GM18498 (cell line): Measurements from ENCODE around the gene GATA2.

Experiments
- ATAC-seq: cut with Tn5 transposase; IDR thresholded peaks from one replicate; pipeline ENCODE4 v1.9.1; 2021; ENCODE audit warnings: mild to moderate bottlenecking, moderate library complexity; ENCODE audit not compliant: unreplicated experiment

Gene GATA2

DNA sequence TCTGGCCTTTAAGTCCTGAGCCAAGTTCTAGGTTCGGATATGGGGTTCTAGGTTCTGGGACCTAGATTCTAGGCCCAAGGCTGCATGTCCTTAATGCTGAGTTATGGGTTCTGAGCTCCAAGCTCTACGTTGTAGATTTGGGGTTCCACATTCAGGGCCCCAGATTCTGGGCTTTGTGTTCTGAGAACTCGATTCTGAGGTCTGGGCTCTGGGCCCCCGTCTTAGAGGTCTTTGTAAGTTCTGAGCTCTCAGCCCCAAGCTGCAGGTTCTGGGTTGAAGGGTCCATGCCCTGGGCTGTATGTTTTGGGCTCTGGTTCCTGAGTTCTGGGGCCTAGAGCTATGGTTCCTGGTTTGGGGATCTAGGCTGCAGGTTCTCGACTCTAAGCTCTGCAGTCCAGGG lies 16.3 kb downstream of the GATA2 start:
- no peak for ATAC-seq

DNA sequence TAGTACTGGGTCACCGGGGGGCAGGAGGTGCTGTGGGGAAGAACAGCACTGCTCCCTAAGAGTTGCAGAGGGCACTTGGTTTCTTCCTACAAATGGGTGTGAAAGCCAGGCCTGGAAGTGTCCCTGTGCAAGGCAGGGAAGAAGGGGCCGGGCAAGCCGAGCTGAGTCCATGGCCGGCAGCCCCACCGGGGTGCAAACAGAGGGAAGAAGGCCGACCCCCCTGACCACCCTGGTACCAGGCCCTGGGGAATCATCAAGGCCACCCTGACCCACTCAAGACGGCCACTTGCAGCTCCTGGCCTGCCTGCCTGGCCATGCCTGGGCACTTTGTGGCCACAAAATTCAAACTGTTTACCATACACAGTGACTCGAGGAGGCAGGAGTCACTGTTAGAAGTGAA lies 17.6 kb downstream of the GATA2 start:
- no peak for ATAC-seq

DNA sequence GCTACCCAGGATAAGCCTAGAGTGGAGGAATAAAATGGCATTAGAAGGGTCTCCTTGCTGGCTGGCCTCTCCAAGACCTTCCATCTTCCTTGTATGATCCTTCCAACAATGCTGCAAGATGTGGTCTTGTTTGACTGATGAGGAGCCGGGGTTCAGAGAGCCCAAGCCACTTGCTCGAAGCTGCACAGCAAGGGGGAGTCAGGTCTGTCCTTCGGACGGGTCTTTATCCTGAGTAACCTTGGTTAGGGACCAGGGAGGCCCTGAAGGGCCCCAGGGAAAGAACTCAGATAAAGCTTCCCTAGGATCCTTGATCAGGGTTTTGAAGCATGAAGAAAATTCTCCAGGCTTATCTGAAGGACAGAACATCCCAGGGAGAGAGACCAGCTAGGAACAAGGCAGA lies 19.3 kb downstream of the GATA2 start:
- no peak for ATAC-seq

DNA sequence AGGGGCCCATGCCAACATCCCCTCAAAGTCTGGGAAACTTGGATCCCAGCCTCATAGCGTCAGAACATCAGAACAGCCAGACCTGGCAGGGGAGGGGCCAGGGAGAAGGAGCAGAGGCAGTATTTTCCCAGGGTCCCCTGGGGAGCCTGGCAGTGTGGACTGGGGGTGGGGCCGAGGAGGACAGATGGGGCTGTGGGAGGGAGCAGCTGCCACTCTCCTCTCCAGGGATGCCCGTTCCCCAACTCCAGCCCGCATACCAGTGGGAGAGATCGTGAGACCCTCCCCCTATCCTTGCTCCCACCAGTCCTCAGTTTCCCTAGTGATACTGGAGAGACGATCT lies 19.9 kb downstream of the GATA2 start:
- no peak for ATAC-seq

DNA sequence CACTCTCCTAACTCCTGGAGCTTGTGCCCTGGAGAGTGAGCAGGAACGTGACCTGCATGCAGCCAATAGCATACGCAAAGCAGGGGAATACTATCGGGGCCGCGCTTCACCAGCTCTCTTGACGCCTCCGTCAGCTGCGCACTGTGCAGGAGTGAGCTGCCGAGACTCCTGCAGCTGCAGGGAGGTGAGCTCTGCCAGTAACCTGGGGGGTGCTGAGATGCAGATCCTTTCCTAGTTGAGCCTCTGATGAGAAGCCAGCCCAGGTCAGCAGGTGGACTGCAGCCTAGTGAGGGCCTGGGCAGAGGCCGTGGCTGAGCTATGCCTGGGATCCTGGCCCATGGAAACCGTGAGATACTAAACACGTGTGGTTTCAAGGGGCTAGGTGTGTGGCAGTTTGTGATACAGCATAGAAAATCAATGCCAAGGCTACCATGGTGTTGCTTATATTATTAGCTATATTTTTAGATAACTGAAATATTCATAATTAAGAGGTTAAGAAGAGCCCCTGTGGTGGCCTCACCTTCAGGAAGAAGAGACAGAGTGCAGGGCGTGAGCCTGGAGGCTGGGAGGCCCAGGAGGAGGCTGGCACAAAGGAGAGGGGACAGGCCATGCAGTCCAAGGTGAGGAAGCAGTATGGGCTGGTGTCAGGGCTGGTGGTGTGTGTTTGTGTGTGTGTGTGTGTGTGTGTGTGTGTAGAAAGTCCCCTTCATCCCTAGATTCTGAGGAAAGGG lies 20.4 kb downstream of the GATA2 start:
- ATAC-seq: no peak

DNA sequence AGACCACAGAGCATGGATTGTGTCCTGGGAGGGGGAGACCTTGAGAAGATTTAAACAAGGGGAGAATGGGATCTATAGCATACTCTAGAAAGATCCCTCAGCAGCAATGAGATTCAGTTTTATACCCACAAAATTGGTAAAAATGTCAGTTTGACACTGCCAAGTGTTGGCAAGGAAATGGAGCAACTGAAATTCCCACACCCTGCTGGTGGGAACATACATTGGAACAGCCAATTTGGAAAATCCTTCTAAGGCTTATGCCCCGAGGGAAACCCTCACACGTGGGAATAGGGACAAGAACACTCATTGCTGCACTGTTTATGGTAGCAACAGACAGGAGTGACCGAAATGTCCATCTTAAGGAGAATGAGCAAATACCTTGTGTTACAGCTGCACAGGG lies 21.3 kb downstream of the GATA2 start:
- no peak for ATAC-seq

DNA sequence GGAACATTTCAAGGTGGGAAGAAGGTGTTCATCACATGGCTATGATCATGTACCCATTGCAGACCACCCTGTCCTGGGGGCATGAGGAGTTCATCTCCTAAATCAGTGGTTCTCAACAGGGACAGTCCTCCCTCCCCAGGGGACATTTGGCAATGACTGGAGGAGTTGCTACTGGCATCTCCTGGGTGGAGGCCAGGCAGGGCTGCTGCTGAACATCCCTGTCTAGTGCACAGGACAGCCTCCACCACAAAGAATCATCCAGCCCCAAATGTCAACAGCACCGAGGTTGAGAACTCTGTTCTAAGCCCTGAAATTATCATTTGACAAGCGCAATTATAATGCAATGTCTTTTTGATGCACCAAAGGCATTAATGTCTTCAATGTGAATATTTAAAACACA lies 21.9 kb downstream of the GATA2 start:
- ATAC-seq: no peak

DNA sequence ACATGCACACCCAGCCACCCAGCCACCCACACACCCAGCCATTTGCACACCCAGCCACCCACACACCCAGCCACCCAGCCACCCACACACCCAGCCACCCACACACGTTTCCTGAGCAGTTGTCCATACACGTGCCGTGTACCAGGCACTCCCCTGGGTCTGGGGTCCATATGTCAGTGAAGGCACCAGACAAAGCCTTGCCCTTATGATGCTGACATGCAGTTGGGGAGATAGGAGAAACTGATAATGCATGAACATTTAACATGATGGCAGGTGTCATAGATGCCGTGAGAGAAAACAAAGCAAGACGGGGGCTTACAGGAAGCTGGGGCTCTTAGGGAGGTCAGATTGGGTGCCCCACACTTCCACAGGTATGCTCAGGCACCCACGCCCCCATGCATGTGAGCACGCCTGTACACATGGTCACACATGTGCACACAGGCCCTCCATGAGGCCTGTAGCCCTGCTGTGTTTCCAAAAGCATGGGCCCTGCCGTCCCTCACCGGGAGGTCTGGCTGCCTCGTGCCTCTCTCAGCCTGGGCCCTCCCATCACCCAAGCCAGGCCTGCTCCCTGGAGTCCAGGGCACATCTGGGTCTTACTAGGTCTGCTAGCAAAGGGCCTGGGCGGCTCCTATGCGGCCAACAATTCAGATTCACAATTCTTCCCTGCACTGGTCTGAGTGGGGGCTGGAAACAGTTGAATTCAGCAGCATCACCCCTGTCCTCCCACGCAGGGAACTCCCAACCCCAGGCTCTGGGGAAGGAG lies 22.7 kb downstream of the GATA2 start:
- no peak for ATAC-seq

DNA sequence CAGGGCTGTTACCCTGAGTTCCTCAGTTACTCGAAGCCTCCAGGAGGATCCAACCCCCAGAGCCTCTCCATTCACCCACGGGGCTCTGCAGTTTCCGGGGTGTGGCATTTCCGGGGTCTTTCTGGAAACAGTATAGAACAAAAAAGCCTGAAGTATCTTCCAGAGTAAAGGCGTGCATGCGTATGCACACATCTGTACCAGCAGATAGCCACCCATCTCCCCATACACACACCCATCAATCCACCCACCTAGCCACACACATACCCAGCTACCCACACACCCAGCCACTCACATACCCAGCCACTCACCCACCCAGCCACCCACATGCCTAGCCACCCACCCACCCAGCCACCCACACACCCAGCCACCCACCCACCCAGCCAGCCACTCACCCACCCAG lies 23.4 kb downstream of the GATA2 start:
- no peak for ATAC-seq

DNA sequence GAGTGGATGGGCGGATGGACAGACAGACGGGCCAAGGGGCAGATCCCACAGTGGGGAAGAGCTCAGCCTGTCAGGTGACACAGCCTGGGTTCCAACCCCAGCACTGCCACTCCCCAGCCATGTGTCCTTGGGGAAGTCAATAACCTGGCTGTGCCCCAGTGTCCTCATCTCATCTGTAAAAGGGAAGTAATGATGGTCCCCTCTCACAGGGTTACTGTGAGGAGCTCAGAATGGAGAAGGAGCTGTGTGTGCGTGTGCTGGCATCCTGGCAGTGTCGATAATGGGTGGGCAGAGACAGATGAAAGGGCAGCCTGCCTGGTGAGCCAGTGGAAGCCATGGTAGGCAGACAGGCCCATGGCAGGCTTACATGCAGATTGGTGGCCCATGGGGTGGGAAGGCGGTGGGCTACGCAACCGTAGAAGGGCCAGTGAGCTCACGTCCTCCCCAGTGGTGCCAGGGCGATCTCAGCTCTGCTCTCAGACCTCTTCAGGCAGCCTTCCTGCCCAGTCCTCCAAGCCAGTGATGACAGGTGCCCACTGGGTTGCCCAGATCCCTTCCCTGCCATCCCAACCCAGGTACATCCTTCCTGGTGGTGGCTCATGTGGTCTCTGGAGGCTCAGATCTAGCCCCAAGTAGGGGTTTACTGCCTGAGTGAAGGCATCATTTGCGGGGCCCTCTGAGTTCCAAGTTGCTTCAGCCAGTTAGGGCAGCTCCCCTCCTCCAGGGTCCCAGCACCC lies 24.0 kb downstream of the GATA2 start:
- no peak for ATAC-seq

DNA sequence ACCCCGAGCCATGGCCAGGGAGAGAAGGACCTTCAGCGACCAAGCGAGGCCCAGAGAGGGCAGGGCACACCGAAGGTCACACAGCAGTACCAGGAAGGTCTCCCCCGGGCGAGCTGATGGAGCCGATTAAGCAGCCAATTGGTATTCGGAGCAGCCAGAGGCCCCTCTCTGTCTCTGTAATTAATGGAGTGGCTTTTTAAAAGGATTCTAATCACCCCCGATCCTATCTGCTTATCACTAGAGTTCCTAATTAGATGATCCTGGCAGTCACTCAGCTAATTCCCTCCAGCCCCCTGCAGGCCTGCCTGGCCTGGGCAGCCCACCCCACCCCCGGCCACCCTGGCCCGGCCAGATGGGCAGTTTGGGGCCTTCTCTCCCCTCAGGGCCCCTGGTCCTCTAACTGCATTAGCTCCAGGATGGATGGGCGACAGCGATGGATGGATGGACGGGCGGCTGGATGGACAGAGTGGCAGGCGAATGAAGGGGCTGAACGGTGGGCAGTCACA lies 24.7 kb downstream of the GATA2 start:
- ATAC-seq: no peak

DNA sequence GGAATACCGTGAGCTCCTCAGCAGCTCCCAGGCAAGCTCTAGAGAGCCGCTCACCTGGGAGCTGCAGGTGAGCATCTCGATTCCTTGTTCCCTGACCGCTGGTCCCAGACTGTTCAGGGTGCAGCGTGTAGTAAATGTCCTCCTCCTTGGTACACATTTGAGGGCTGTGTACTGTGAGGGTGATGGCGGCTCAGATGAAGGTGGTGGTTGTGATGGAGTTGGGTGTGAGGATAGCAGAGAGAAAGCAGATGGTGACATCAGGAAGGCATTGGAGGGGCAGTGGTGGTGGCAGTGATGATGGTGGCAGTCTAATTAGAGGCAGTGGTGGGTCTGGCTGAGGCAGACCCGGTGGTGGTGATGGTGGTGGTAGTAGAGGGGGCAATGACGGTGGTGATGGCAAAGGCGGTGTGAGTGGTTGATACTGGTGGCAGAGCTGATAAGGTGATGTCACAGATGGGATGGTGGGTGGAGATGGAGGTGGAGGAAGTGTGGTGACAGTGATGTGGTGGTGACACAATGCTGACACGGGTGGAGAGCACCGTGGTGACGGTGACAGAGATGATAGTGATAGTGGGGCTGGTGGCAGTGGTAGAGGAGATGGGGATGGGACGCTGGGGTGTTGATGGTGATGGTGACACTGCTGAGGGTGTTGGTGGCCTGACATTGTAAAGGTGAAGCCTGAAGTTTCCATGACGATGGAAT lies 26.0 kb downstream of the GATA2 start, which contains the start of gene DNAJB8:
DNAJB8 (minus strand) TSS at position 51 of the 702 bp plus-strand sequence. CDS start 3,645 bp downstream, outside the sequence.
- ATAC-seq: no peak

DNA sequence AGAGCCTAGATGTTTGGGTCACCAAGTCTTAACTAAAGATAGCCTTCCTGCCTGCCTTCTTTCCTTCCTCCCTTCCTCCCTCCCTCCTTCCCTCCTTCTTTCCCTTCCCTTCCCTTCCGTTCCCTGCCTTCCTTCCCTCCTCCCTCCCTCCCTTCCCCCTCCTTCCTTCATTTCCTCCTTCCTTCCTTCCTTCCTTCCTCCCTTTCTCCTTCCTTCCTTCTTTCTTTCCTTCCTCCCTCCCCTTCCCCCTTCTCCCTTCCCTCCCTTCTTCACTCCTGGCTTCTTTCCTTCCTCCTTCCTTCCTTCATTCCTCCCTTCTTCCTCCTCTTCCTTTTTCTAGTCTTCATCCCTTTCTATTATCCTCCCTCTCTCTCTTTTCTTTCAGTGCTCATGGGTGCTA lies 28.3 kb downstream of the GATA2 start:
- ATAC-seq: no peak

DNA sequence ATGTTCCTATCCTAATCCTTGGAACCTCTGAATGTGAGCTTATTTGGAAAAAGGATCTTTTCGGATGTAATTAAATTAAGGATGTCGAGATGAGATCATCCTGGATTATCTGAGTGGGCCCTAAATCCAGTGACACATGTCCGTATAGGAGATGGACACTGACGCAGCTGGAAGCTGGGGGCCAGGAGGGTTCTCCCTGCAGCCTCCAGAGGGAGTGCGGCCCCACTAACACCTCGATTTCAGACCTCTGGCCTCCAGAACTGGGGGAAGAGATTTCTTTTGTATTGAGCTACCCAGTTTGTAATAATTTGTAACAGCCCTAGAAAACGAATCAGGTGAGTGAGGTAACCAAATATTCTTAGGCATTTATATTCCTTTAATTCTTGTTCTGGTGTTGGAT lies 28.8 kb downstream of the GATA2 start:
- no peak for ATAC-seq

DNA sequence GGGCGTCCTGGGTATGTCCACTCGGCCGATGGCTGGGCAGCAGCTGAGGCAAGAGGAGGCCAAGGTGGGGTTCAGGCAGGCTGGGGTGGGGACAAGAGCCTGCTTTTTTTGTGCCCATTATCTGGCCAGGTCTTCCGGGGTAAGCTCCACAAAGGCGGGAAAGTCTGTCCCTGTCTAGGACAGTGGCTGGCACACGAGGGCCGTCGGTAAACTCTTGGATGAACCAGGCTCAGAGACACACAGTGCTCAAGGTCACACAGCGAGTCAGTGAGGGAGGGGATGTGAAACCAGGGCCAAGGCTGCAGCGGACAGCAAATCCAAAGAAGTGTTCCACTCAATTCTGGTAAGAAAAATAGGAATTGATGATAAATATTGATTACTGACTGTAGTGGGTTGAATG lies 29.2 kb downstream of the GATA2 start:
- ATAC-seq: no peak

DNA sequence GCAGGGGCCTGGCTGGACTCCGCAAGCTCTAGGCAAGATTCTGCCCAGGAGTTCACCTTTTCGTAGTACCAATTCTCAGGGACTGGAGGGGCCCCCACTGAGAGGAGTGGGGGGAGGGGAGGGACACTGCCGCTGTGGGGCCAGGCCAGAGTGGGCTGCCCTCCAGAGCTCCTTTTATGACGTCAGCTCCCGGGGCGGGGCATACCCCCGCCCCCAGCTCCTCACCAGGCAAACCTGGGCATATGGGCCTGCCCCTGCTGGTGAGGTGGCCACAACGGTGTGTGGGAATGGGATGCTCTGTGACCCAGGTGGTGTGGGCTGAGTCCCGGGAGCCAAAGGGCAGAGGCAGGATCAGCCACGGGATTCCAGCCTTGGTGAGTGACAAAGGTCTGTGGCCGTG lies 29.6 kb downstream of the GATA2 start:
- ATAC-seq: no peak

DNA sequence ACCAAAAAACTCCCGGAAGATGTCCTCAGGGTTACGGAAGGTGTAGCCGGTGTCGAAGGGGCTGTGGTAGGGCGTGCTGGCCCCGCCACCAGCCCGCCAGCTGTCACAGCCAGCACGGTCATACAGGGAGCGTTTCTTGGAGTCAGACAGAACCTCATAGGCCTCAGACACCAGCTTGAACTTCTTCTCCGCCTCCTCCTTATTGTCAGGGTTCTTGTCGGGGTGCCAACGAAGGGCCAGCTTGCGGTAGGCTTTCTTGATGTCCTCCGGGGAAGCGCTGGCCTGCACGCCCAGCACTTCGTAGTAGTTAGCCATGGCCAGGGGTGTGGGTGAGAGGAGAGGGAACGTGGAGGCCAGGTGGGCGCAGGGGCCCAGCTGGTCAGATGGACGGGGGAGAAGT lies 30.1 kb downstream of the GATA2 start:
- no peak for ATAC-seq

DNA sequence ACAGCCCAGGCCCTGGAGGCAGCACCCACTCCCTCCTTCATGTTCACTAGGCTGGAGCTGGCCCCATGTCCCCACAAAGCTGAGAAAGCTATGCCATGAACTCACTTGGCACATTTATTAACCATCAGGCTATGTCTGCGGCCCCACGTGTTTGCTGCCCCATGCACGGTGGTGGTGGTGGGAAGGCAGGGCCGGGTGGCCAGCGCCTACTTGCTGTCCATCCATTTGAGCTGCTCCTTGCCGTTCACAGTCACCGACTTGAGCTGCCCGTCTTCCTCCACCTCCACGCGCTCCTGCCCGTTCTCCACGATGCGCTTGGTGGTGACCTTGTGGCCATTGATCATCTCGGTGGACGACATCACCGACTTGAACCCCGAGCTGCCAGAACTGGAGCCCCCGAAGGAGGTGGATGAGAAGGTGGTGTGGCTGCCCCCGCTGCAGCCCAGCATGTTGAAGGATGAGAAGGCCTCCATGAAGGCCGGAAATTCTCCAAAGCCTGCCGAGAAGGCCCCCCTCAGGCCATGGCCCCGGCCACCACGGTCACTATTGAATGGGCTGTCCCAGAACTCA lies 30.6 kb downstream of the GATA2 start:
- ATAC-seq: no peak

DNA sequence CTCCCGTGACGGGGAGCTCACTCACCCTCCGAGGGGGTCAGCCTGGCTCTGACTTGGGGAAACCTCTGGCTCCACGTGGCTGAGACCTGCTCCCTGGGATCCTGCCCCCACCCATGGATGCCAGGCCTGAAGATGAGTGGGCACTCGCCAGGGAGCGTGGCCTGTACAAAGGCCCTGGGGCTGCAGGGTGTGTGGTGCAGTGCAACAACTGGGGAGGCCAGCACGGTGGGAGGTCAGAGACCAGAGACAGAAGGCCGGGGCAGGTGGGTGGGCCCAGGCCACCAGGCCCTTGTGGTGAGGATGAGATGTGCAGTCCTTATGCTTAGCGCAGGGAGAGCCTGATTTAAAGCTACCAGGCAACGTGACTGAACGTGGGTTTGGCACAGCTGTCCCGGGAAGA lies 31.3 kb downstream of the GATA2 start:
- no peak for ATAC-seq

DNA sequence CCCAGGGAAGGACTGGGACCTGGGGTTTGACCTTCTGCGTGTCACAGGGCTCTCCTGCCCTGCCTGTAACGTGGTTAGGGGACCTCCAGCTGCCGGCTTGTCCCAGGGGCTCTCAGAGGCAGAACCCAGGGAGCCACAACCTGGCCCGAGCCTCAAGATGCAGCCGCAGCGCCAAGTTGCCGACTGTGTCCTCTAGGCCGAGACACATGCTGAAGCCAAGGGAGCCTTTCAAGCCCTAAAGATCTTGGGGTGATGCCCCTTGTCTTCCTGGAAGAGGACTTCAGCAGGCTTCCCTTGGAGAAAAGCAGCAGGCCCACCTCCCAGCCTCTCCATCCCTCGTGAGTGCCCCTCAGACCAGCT lies 33.6 kb downstream of the GATA2 start:
- no peak for ATAC-seq
